H1 (cell line): Measurements from ENCODE around the gene NBAS. TPM values are rescaled to one million over a fixed set of nuclear protein-coding genes. Genes with fewer than 3 reads are reported as not detected.

Experiments
- CTCF ChIA-PET: fragments of 300-600 bp; sonication (Branson Sonifier 250); formaldehyde crosslinking; loops from one replicate; lab custom pipeline; 2021; ENCODE audit not compliant: partially characterized antibody; lab: Charles Lee
- POLR2A ChIA-PET: fragments of 300-600 bp; sonication (Branson Sonifier 250); formaldehyde crosslinking; loops from one replicate; lab custom pipeline; 2021; ENCODE audit warnings: inconsistent platforms; ENCODE audit not compliant: partially characterized antibody; lab: Charles Lee
- DNase-seq, 2 experiments: peaks; one replicate each; pipeline versions ENCODE4 v3.0.0 to v3.0.0-alpha.2; 2010 to 2022; ENCODE audit warnings: low spot score in 2 of 2, low read depth in 1 of 2, mixed read lengths in 1 of 2
- FAIRE-seq: peaks from 2 replicates; lab custom pipeline; 2011; peaks lifted over from hg19 to GRCh38; lab: Jason Lieb, UNC
- H2AFZ ChIP-seq: 2 replicates; pipeline ENCODE4 v1.8.1; 2012; ENCODE audit warnings: low read length, inconsistent platforms
- H2AK5ac ChIP-seq: 2 replicates; pipeline ENCODE4 v1.6.1; 2013; ENCODE audit warnings: low read depth, low read length
- H2BK120ac ChIP-seq: replicated peaks from 2 replicates; pipeline ENCODE3; 2013; ENCODE audit warnings: low read depth, low read length, inconsistent platforms
- H2BK12ac ChIP-seq: 2 replicates; pipeline ENCODE4 v1.6.1; 2013; ENCODE audit warnings: low read depth, low read length
- H2BK15ac ChIP-seq: 2 replicates; pipeline ENCODE4 v1.6.1; 2013; ENCODE audit warnings: low read length
- H2BK20ac ChIP-seq: 2 replicates; pipeline ENCODE4 v1.6.1; 2013; ENCODE audit warnings: low read length
- H2BK5ac ChIP-seq: 2 replicates; pipeline ENCODE4 v1.6.1; 2013; ENCODE audit warnings: low read depth, low read length
- H3K14ac ChIP-seq: 2 replicates; pipeline ENCODE4 v1.6.1; 2013; ENCODE audit warnings: inconsistent platforms; ENCODE audit not compliant: insufficient read length
- H3K18ac ChIP-seq: 2 replicates; pipeline ENCODE4 v1.6.1; 2013; ENCODE audit warnings: low read length; ENCODE audit errors: extremely low read depth
- H3K23ac ChIP-seq: 2 replicates; pipeline ENCODE4 v1.6.1; 2013; ENCODE audit warnings: inconsistent platforms; ENCODE audit not compliant: insufficient read length
- H3K23me2 ChIP-seq: 2 replicates; pipeline ENCODE4 v1.6.1; 2013; ENCODE audit warnings: low read depth, low read length
- H3K27ac ChIP-seq: 2 replicates; pipeline ENCODE4 v1.6.1; 2011; ENCODE audit warnings: low read depth, low read length, inconsistent platforms
- H3K27me3 ChIP-seq, 4 experiments: replicated peaks in 1 of 4; 1 replicate in 1 of 4; 2 replicates in 3 of 4; pipeline versions ENCODE4 v1.6.1 to v1.8.1; 2011 to 2013; ENCODE audit warnings: low read length in 3 of 4, mild to moderate bottlenecking in 3 of 4, inconsistent platforms in 2 of 4, mixed read lengths in 2 of 4, moderate library complexity in 1 of 4; ENCODE audit not compliant: control insufficient read depth in 3 of 4, insufficient read depth in 3 of 4; ENCODE audit errors: extremely low read depth in 1 of 4
- H3K36me3 ChIP-seq, 4 experiments: 2 replicates each; pipeline versions ENCODE4 v1.6.1 to v1.8.1; 2011 to 2013; ENCODE audit warnings: mild to moderate bottlenecking in 4 of 4, low read length in 3 of 4, moderate library complexity in 2 of 4, control low read depth in 1 of 4, inconsistent platforms in 1 of 4; ENCODE audit not compliant: insufficient read depth in 4 of 4, control insufficient read depth in 2 of 4
- H3K4ac ChIP-seq: replicated peaks from 2 replicates; pipeline ENCODE3; 2013; ENCODE audit warnings: low read length, low read depth, mixed read lengths, inconsistent platforms; ENCODE audit not compliant: insufficient read length
- H3K4me1 ChIP-seq, 4 experiments: replicated peaks in 1 of 4; 1 replicate in 1 of 4; 2 replicates in 3 of 4; pipeline versions ENCODE4 v1.6.1 to v1.8.1; 2011 to 2013; ENCODE audit warnings: low read length in 3 of 4, inconsistent platforms in 2 of 4, mixed read lengths in 1 of 4; ENCODE audit not compliant: insufficient read depth in 4 of 4, control insufficient read depth in 3 of 4
- H3K4me2 ChIP-seq, 2 experiments: 2 replicates each; pipeline versions ENCODE4 v1.6.1 to v1.8.1; 2011 to 2013; ENCODE audit warnings: low read depth in 2 of 2, low read length in 2 of 2, control low read depth in 1 of 2, inconsistent platforms in 1 of 2, mild to moderate bottlenecking in 1 of 2; ENCODE audit not compliant: insufficient read depth in 1 of 2
- H3K4me3 ChIP-seq, 4 experiments: fragments of 200-600, 300-600 bp in 1 of 4; sonication (generic), shearing (Covaris generic), sonication (Bioruptor Twin) in 1 of 4; 2 replicates each; pipeline versions ENCODE4 v1.5.1 to v1.8.1; 2011 to 2016; ENCODE audit warnings: low read length in 4 of 4, low read depth in 3 of 4, control low read depth in 2 of 4, inconsistent platforms in 2 of 4, mild to moderate bottlenecking in 2 of 4, mixed read lengths in 1 of 4, moderate library complexity in 1 of 4; ENCODE audit not compliant: insufficient read depth in 2 of 4; ENCODE audit errors: extremely low read depth in 1 of 4
- H3K56ac ChIP-seq: replicated peaks from 2 replicates; pipeline ENCODE3; 2013; ENCODE audit warnings: low read depth, mild to moderate bottlenecking, mixed read lengths, low read length, inconsistent platforms; ENCODE audit not compliant: insufficient read length
- H3K79me1 ChIP-seq: 2 replicates; pipeline ENCODE4 v1.6.1; 2013; ENCODE audit warnings: low read depth, low read length, control low read depth
- H3K79me2 ChIP-seq, 2 experiments: 2 replicates each; pipeline versions ENCODE4 v1.6.1 to v1.8.1; 2012 to 2013; ENCODE audit warnings: low read length in 2 of 2, mild to moderate bottlenecking in 2 of 2, inconsistent platforms in 1 of 2; ENCODE audit not compliant: insufficient read depth in 2 of 2, control insufficient read depth in 1 of 2
- H3K9ac ChIP-seq, 4 experiments: replicated peaks in 1 of 4; 1 replicate in 1 of 4; 2 replicates in 3 of 4; pipeline versions ENCODE4 v1.6.1 to v1.8.1; 2011 to 2013; ENCODE audit warnings: low read depth in 3 of 4, low read length in 3 of 4, control low read depth in 2 of 4, mild to moderate bottlenecking in 2 of 4, moderate library complexity in 2 of 4, inconsistent platforms in 1 of 4; ENCODE audit errors: extremely low read depth in 1 of 4
- H3K9me3 ChIP-seq, 2 experiments: 2 replicates each; pipeline versions ENCODE4 v1.6.1 to v1.8.1; 2012 to 2013; ENCODE audit warnings: mild to moderate bottlenecking in 2 of 2, moderate library complexity in 2 of 2, control low read depth in 1 of 2, inconsistent platforms in 1 of 2, low read depth in 1 of 2, low read length in 1 of 2, mixed read lengths in 1 of 2; ENCODE audit not compliant: insufficient read depth in 2 of 2
- H4K20me1 ChIP-seq, 2 experiments: replicated peaks in 1 of 2; 2 replicates each; pipeline versions ENCODE3 to v1.8.1; 2011 to 2013; ENCODE audit warnings: inconsistent platforms in 2 of 2, low read length in 2 of 2, mild to moderate bottlenecking in 1 of 2; ENCODE audit not compliant: insufficient read depth in 2 of 2, control insufficient read depth in 1 of 2
- H4K5ac ChIP-seq: 2 replicates; pipeline ENCODE4 v1.6.1; 2013; ENCODE audit warnings: low read length, low read depth, mixed read lengths, inconsistent platforms; ENCODE audit not compliant: insufficient read length
- H4K8ac ChIP-seq: 2 replicates; pipeline ENCODE4 v1.8.0; 2013; ENCODE audit warnings: mild to moderate bottlenecking, moderate library complexity, low read length, inconsistent platforms; ENCODE audit not compliant: insufficient read depth; ENCODE audit errors: extremely low read depth
- H4K91ac ChIP-seq: replicated peaks from 2 replicates; pipeline ENCODE3; 2013; ENCODE audit warnings: low read length, mixed read lengths, inconsistent platforms; ENCODE audit not compliant: insufficient read length
- CEBPB ChIP-seq: IDR thresholded peaks from 2 replicates; pipeline ENCODE4 v1.6.1; 2012; ENCODE audit warnings: low read depth, low read length
- TBP ChIP-seq: IDR thresholded peaks from 2 replicates; pipeline ENCODE4 v1.6.1; 2011; ENCODE audit warnings: low read depth, low read length, improper control_type of control experiment
- WGBS, 2 experiments: shearing (Covaris generic) in 1 of 2; methylation state at CpG; one replicate each; pipeline versions ENCODE4 v1.1.6 to v1.1.7; 2013 to 2015; ENCODE audit warnings: low lambda C conversion rate in 2 of 2, mixed read lengths in 2 of 2, inconsistent platforms in 1 of 2, low coverage in 1 of 2, missing lambda C conversion rate in 1 of 2; ENCODE audit not compliant: insufficient replicate concordance in 2 of 2, insufficient coverage in 1 of 2, insufficient read length in 1 of 2; ENCODE audit errors: extremely low coverage in 1 of 2, missing lambda C conversion rate in 1 of 2; 5-methylcytosine and 5-hydroxymethylcytosine counted together
- polyA plus RNA-seq, 7 experiments: library from polyadenylated mRNA; depleted of rRNA in 3 of 7; stranded (reverse) in 5 of 7; unstranded in 2 of 7; fragments of >200 nt in 5 of 7; fragments of 200-250 nt in 2 of 7; gene quantifications; 1 replicate in 5 of 7; 2 replicates in 1 of 7; 4 replicates in 1 of 7; pipeline versions ENCODE4 v1.2.1 to v1.2.3, GENCODE V29; 2011 to 2013; ENCODE audit warnings: missing spikeins in 2 of 7, mixed read lengths in 2 of 7
- total RNA-seq: library from RNA; stranded (reverse); fragmentation: NEBNext Ultra II Directional; extraction: Animal tissue kit (Norgen Biotek cat#: 25700); gene quantifications from 2 replicates; pipeline ENCODE4 v1.2.1, GENCODE V29; 2021

The NBAS gene
- total and polyA plus RNA-seq, 2 of the 8 experiments (the other 6 are each of a cell fraction or from before 2014, with no cell fraction given) = 19.6 to 34.8 TPM

DNA sequence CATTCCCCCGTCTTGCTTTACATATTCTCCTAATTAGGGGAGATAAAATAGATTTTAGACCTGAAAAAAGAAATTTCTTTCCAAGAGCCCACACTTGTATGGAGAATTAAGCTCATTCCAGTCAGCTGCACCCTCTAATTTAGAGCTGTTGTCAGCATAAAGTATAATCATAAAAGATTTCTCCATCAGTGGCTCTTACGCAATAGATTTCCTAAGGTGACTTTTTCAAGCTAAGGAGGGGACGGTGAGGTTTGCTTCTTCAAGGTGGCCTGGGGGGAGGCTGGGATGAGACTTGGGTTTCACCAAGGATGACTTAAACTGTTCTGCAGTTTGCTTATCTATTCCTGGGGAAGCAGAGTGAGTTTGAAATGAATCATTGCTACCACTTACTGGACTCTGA lies 426.2 kb downstream of the NBAS start:
- Histone ChIP-seq H2BK120ac (no peak overlapping the region), H3K4me2 (no peak overlapping the region), H2AFZ (no peak overlapping the region), H3K27me3 (no peaks in the 10 kb centered on the region), H3K18ac (no peak overlapping the region), H4K8ac (peak overlapping the region; percentile 28; the same call in 1 of the 2 replicates), H3K27ac (no peak overlapping the region), H3K9ac (no peak overlapping the region), H2AK5ac (no peak overlapping the region), H3K14ac (no peak overlapping the region), H3K4me1 (no peaks in the 10 kb centered on the region), H4K91ac (no peak overlapping the region), H2BK15ac (no peak overlapping the region), H2BK12ac (no peak overlapping the region), H3K9me3 (peaks cover 0 to 3% of the 10 kb centered on the region in 2 experiments; a peak in 1 of 4 replicates), H3K23ac (no peak overlapping the region), H4K5ac (no peak overlapping the region), H4K20me1 (no peaks in the 10 kb centered on the region), H3K4ac (no peak overlapping the region), H3K79me1 (no peaks in the 10 kb centered on the region), H2BK5ac (no peak overlapping the region), H2BK20ac (no peak overlapping the region), H3K79me2 (no peaks in the 10 kb centered on the region), H3K23me2 (no peaks in the 10 kb centered on the region), H3K36me3 (no peaks in the 10 kb centered on the region), H3K56ac (no peak overlapping the region), H3K4me3 (no peak overlapping the region)
- FAIRE-seq (no peak), DNase-seq (no peak)
- ChIA-PET CTCF (interaction anchor here (1.3 to 1.8 kb wide), 7 partner anchors 10 to 125 kb away, joined by 3 to 6 read pairs (median 3); no protein-coding TSS in a partner anchor), POLR2A (no interaction called here)
- WGBS, 2 experiments = 94% methylated on average over 3 of the region's 3 CpGs; no CpG with 5 or more reads in 1 of the 2 experiments
- TF ChIP-seq CEBPB = peak; percentile 72; the same call in 1 of the 2 replicates
- no peak for TF ChIP-seq TBP
